Stimulated activated CD4-positive, alpha-beta T cell treated with anti-CD3 and anti-CD28 coated beads, TNF-alpha, amount 100 ng/mL, for 1 hour (primary cell): ENCODE results near the gene SLC25A38.

Experiments used
- DNase-seq, 3 donors: peaks; one replicate each; pipeline ENCODE4 v3.0.0-alpha.2; 2020; ENCODE audit warnings: low read depth in 3 of 3, low spot score in 1 of 3

The SLC25A38 gene

DNA sequence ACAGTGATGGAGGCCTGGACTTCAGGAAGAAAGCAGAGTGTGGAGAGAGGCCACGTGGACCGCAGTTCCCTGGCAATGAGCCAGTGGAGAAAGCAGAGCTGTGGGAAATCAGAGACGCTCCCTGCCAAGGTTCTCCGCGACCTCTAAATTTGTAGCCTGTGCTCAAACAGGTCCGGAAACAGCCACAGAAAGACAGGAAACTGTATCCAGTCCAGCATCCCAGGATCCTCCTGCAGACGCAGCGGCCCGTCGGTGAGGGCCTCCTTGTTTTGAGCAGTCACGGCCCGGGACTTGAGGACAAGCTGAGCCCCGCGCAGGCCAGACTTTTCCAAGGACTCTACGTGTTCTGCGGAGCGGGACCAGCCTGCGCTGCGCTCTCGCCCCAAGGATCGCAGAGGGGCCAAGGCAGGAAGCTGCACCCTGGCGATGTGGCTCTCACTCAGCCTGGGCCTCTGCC, 45.6 kb downstream of the SLC25A38 start:
- DNase-seq: no peak

DNA sequence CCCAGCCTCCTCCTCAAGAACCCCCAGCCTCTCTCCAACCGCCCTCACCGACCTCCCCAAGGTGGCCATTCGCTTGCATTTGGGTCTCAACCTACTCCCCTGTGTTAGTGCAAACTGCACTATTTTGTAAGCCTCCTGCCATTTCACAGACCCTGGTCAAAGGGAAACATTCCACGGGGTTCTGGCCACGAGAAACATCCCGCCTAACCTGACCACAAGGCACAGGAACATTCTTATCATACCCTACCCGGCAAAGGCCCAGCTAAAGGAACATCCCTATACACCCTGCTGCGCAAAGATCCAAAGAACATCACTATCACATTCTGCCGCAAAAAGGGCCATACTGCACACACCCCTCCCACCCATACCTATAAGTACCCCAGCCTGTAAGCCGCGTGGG, 46.3 kb downstream of the SLC25A38 start:
- no peak for DNase-seq

- no peak for DNase-seq
These were observed 49.2 kb downstream of the SLC25A38 start for GRCh38 chr3:39432342-39432741.

GRCh38 chr3:39433642-39434041, 50.5 kb downstream of the SLC25A38 start:
- DNase-seq: no peak

DNA sequence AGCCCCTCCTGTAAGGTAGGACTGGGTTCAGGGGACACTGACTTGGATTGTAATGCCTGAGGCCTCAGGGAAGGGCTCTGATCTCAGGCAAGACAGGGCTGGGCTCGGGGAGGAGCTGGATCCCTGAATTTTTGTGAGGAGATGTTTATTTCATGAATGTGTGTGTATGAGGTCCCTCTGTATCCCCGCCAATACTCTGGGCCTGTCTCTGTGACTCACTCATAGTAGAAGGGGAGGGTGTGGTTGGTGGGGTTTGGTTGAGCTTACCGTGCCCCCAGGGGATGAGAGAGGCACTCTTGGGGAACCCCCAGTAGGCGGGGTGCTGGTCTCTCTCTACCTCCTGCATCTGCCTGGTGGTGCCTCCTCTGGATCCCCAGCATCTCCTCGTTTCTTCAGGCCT, 51.4 kb downstream of the SLC25A38 start:
- DNase-seq: no peak

- no peak for DNase-seq
These were observed 52.0 kb downstream of the SLC25A38 start for GRCh38 chr3:39435006-39435748.

GRCh38 chr3:39438880-39439279, 55.7 kb downstream of the SLC25A38 start:
- no peak for DNase-seq

DNA sequence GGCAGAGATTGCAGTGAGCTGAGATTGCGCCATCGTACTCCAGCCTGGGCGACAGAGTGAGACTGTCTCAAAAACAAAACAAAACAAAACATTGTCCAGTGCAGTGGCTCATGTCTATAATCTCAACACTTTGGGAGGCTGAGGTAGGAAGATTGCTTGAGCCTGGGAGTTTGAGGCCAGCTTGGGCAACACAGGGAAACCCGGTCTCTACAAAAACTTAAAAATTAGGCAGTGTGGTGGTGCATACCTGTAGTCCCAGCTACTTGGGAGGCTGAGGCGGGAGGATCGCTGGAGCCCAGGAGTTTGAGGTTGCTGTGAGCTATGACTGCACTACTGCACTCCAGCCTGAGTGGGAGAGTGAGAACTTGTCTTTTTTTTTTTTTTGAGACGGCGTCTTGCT, 57.1 kb downstream of the SLC25A38 start:
- DNase-seq: no peak

DNA sequence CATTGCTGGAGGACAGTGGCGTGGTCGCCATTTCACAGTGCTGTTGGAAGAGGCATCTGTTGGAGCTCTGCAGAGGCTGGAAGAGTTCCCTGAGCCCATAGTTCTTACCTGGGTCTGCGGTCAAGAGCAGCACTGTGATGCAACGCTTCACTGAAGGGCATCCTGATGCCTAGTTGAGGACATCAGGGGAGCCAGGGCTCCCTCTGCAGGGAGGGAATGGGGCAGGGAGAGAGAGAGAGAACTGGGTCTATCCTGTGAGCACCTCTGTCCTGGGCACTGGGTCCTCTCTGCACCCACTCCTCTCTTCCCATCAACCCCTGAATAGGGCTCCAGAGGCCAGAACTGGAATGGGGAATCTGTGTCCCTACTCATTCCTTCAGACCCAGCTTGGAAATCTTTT, 60.4 kb downstream of the SLC25A38 start:
- DNase-seq: no peak

DNA sequence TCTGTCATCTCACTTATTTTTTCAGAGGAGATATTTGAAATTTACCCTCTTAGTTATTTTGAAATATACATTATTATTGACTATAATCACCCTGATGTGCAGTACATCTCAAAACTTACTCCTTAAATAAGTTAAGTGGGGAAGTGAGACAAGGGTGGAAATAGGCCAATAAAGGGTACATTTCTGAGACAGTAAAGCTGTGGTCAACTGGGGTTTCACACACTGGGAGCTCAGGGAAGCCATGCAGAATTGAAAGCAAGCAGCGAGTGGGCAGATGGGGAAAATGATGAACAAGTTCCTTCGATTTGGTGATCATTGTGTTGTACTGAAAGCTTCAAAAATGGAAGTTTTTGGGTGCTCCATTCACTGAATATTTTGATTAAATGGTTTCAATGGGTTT, 62.8 kb downstream of the SLC25A38 start:
- DNase-seq: no peak

DNA sequence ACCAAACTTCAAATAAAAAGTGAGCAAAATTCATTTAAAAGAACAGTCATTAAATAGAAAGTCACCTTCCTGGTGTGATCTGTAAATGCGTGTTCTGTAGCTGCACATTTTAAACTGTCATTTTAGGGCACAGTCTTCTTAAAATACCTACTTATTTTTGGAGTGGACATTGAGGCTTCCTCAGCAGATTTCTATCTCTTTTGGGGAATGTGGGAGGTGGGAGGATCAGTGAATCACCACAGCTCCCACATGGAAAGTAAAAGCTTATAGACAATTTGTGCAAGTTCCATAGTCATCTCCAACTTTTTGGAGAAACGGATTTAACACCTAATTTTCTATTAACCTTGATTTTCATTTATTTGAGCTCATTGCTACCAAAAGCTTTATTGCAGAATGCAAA, 63.3 kb downstream of the SLC25A38 start:
- no peak for DNase-seq
